Measurements from ENCODE around the gene AQP5.
"Not testable (repeated sequence)": the region's sequence is repeated elsewhere in the genome, so short reads cannot be mapped to it uniquely, and the experiment has no call there.

The AQP5 gene

GRCh38 chr12:49983892-49984291, 22.2 kb downstream of the AQP5 start:
- DNase-seq, result no peak

- no peak for DNase-seq
Measured at GRCh38 chr12:49984476-49985359, 23.0 kb downstream of the AQP5 start.

- DNase-seq, result no peak
Measured at GRCh38 chr12:49985981-49986380, 24.3 kb downstream of the AQP5 start.

GRCh38 chr12:49986476-49986875, 24.8 kb downstream of the AQP5 start:
- DNase-seq, result not testable (repeated sequence)

- DNase-seq, result no peak
Measured at GRCh38 chr12:49987625-49988303, 26.1 kb downstream of the AQP5 start.

GRCh38 chr12:49989400-49989799, 27.7 kb downstream of the AQP5 start:
- DNase-seq, result not testable (repeated sequence)

- no peak for DNase-seq
Measured at GRCh38 chr12:49990273-49990672, 28.6 kb downstream of the AQP5 start.

GRCh38 chr12:49998453-49998852, 36.8 kb downstream of the AQP5 start:
- no peak for DNase-seq

- no peak for DNase-seq
Measured at GRCh38 chr12:50003595-50003994, 41.9 kb downstream of the AQP5 start.

- DNase-seq, result no peak
Measured at GRCh38 chr12:50004696-50005095, 43.0 kb downstream of the AQP5 start.

GRCh38 chr12:50005175-50005574, 43.5 kb downstream of the AQP5 start:
- DNase-seq, result no peak

GRCh38 chr12:50006280-50006679, 44.6 kb downstream of the AQP5 start:
- DNase-seq, result no peak

GRCh38 chr12:50006754-50007442, 45.2 kb downstream of the AQP5 start:
- no peak for DNase-seq

- DNase-seq, result no peak
Measured at GRCh38 chr12:50013361-50014147, 51.9 kb downstream of the AQP5 start.

- DNase-seq, result no peak
Measured at GRCh38 chr12:50014342-50014741, 52.7 kb downstream of the AQP5 start.

All from activated naive CD4-positive, alpha-beta T cell treated with anti-CD3 and anti-CD28 coated beads, Interleukin-2, amount 50 U/mL, for 16 hours (primary cell).